Activated CD4-positive, alpha-beta T cell treated with anti-CD3 and anti-CD28 coated beads for 24 hours (primary cell): Measurements from ENCODE around the gene BCKDHA.
"Not testable (repeated sequence)": the region's sequence is repeated elsewhere in the genome, so short reads cannot be mapped to it uniquely, and the experiment has no call there.

Experiments used
- DNase-seq, 2 donors: peaks; one replicate each; pipeline ENCODE4 v3.0.0-alpha.2; 2020; ENCODE audit warnings: low read depth in 2 of 2

Gene BCKDHA

DNA sequence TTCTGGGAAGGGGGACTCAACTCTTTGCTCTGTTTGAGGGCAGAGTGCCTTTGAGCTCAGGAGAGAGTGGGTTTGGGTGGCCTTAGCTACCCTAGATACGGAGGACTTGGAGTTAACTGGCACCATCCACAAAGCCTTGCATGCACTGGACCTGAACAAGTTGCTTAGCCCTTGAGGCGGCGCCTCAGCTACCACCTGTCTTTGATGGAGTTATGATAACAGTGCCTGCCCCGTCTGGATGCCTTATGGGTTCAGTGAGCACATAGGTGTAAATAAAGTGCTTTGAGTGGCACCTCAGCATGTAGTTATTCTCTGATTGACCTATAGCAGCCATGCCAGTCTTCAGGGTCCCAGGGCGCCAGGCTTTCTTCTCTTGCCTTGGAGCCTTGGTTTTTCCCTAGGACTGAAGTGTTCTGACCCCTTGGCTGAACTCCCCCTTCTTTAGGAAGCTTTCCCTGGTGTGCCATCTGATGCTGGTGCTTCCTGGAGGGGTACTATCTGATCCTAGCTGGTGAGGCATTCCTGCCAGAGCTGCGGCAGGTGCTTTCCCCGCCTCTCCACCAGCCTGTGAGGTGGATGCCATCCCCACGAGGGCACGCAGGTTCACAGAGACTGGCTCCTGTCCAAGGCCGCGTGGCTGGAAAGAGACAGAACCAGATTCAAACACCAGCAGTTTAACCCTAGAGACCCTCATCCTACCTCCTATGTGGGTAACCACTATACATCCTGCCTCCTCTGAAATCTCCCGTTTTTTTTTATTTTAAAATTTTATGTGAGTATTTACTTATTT lies 5.8 kb downstream of the BCKDHA start:
- DNase-seq: no peak

- no peak for DNase-seq
Observed at GRCh38 chr19:41405776-41406175, 8.2 kb downstream of the BCKDHA start.

DNA sequence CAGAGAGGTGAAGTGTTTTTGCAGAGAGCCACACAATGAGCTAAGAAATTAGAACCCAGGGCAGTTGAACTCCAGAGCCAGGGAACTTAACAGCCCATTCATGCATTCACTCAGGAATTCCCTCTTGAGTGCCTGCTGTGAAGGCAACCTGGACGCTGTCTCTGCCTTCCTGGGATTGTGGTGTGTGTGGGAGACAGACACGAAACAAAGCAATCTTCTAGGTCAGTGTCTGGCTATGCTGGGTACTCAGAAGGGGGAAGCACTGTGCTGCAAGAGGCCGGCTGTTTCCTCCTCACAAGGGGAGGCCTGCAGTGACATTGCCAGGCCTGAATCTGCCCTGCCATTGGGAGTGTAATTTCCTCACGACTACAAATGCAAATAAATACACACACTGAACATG lies 9.7 kb downstream of the BCKDHA start:
- DNase-seq: no peak

- DNase-seq: no peak
Observed at GRCh38 chr19:41408256-41408655, 10.6 kb downstream of the BCKDHA start.

GRCh38 chr19:41408846-41409245 lies 11.2 kb downstream of the BCKDHA start:
- not testable (repeated sequence) for DNase-seq

DNA sequence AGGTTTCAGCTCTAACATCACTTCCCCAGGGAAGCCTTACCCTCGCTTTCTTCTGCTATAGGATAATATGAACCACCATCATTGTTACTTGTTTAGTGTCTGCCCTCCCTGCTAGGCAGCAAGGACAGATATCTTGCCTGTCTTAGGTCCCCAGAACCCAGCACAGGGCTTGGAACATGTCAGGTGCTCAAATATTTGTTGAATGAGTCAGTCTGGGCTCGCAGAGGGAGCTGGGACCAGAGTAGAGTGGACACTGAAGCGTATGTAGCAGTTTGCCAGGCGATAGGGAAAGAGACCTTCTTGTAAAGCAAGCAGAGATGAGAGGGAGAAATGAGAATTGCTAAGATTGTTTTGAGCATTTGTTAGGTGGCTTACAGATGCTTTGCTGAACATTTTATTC lies 11.7 kb downstream of the BCKDHA start:
- DNase-seq: no peak

GRCh38 chr19:41410336-41411054 lies 12.9 kb downstream of the BCKDHA start:
- no peak for DNase-seq

GRCh38 chr19:41411100-41411967 lies 13.7 kb downstream of the BCKDHA start:
- DNase-seq: no peak

GRCh38 chr19:41411968-41412265 lies 14.3 kb downstream of the BCKDHA start:
- DNase-seq: no peak

- no peak for DNase-seq
Observed at GRCh38 chr19:41412953-41413352, 15.3 kb downstream of the BCKDHA start.

- DNase-seq: no peak
Observed at GRCh38 chr19:41413947-41414346, 16.3 kb downstream of the BCKDHA start.

- DNase-seq: no peak
Observed at GRCh38 chr19:41414461-41414860, 16.8 kb downstream of the BCKDHA start.

DNA sequence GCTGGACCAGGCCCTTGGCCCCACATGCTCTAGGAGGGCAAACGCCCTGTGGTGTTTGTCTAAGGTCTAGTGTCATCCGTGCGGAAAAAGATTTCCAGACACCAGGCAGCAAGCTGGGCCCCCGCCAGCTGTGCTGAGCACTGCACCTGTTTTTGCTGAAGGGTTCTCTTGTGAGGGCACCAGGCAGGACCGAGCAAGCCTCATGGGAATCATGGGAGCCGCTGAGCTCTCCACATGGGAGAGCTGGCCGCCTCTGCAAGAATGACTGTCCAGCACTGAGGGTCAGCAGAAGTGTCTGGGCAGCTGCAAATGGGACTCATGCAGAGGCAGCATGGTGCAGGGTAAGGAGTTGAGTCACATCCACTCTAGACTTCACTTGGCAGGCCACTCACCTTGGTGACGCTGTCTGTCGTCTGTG lies 17.5 kb downstream of the BCKDHA start:
- no peak for DNase-seq

GRCh38 chr19:41416194-41416674 lies 18.6 kb downstream of the BCKDHA start:
- no peak for DNase-seq

DNA sequence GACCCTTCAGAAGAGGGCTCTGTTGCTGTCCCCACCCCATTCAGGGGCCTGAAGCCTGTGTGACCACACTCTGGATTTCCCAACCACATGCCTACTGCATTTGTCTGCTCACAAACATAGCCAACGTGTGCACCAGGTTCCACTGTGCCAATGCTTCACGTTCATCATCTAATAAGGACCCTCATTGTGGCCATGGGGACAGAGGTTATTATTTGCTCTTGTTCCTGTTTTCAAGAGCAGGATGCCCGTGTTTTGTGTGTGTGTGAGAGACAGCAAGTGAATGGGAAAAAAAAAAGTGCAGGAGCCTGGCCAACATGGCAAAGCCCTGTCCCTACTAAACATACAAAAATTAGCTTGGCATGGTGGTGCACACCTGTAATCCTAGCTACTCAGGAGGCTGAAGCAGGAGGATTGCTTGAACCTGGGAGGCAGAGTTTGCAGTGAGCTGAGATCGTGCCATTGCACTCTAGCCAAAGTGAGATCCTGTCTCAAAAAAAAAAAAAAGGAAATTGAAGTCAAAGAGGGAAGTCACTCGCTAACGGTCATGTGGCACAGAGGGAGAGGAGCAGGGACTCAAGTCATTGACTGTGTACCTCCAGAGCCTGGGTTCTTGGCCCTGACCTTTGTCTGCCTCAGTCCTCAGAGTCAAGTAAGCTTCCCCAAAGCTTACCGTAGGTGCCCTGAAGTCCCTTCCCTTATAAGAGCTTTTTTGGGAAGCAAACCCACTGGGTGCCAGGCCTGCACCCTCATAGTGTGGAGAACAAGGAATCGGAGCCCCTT lies 22.7 kb downstream of the BCKDHA start:
- no peak for DNase-seq

GRCh38 chr19:41421314-41421713 lies 23.7 kb downstream of the BCKDHA start:
- DNase-seq: no peak

- DNase-seq: no peak
Observed at GRCh38 chr19:41421973-41422372, 24.4 kb downstream of the BCKDHA start.

DNA sequence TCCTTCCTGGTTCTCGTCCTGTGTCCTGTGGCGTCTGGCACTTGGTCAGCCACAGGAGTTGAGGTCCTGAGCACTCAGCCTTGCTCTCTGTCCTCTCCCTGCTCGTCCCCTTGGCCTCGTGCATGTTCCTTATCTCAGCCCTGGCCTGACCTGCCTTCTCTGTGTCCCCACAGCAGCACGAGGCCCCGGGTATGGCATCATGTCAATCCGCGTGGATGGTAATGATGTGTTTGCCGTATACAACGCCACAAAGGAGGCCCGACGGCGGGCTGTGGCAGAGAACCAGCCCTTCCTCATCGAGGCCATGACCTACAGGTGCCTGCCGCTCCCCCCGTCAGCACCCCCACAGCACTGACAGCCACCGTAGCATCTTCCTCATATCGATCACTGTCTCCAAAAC lies 24.8 kb downstream of the BCKDHA start:
- DNase-seq: no peak

- no peak for DNase-seq
Observed at GRCh38 chr19:41422955-41423354, 25.3 kb downstream of the BCKDHA start.

GRCh38 chr19:41424335-41425173 lies 26.9 kb downstream of the BCKDHA start:
- no peak for DNase-seq
